ENCODE data around the gene SYT1. TPM values are rescaled to one million over a fixed set of nuclear protein-coding genes. Genes with fewer than 3 reads are reported as not detected.

SYT1 gene
- total and polyA plus RNA-seq, 2 donors (not counting 3 experiments of a cell fraction or from before 2014, with no cell fraction given) = 3.2 to 15.3 TPM

GRCh38 chr12:79274501-79275064 is 410.0 kb downstream of the SYT1 start:
- dilution Hi-C loops (cut with MboI; ENCODE audit: extremely low pct_ligation_motif_present, low sequenced_read_pairs) = no loop called here

More at GRCh38 chr12:79274501-79275064, 410.0 kb downstream of the SYT1 start:
- Histone ChIP-seq H3K4me3 (replicated peaks in 1 of 3; ENCODE audit: insufficient read depth in 1 of 3, low read depth in 1 of 3, low read length in 3 of 3) (no peak overlapping the region), H3K9me1 (replicated peaks; ENCODE audit: control insufficient read depth, extremely low read depth, insufficient read depth, low read length) (no peaks in the 10 kb centered on the region), H3K79me2 (ENCODE audit: control insufficient read depth, insufficient read depth, low read length) (no peaks in the 10 kb centered on the region), H3K4me2 (ENCODE audit: insufficient read depth, low read length) (no peak overlapping the region), H2AFZ (ENCODE audit: low read depth, low read length) (no peak overlapping the region), H3K9me3 (replicated peaks; ENCODE audit: control insufficient read depth, insufficient read depth, low read length) (no peaks in the 10 kb centered on the region), H4K20me1 (replicated peaks; ENCODE audit: control insufficient read depth, extremely low read depth, insufficient read depth, low read length) (no peaks in the 10 kb centered on the region), H3K27ac (ENCODE audit: insufficient read depth, low read depth, low read length) (no peak overlapping the region), H3K36me3 (ENCODE audit: control insufficient read depth in 2 of 2, extremely low read depth in 1 of 2, insufficient read depth in 2 of 2, low read length in 2 of 2) (no peaks in the 10 kb centered on the region), H3K27me3 (ENCODE audit: control insufficient read depth in 2 of 2, insufficient read depth in 2 of 2, low read length in 2 of 2) (no peaks in the 10 kb centered on the region), H3K9ac (replicated peaks; ENCODE audit: extremely low read depth, insufficient read depth, low read length) (no peak overlapping the region), H3K4me1 (ENCODE audit: control insufficient read depth, extremely low read depth, insufficient read depth, low read length) (no peaks in the 10 kb centered on the region)
- POLR2A ChIA-PET = no interaction called here
- DNase-seq (ENCODE audit: low read depth, low spot score) (no peak), FAIRE-seq (no peak)
- intact Hi-C loops (cut with micrococcal nuclease) = no loop called here
- TF ChIP-seq JUN (IDR thresholded peaks at IDR 0.05; ENCODE audit: borderline replicate concordance, insufficient read depth, insufficient read length, low read depth) (no peak), POLR2A (IDR thresholded peaks at IDR 0.05; ENCODE audit: low read depth, low read length) (no peak), MAX (IDR thresholded peaks at IDR 0.05; ENCODE audit: insufficient read depth, insufficient read length) (no peak), EZH2 (IDR thresholded peaks at IDR 0.05; ENCODE audit: borderline replicate concordance, low read depth, low read length, severe bottlenecking) (no peak), GATA2 (IDR thresholded peaks at IDR 0.05; ENCODE audit: insufficient read depth, insufficient read length, low read depth, low read length) (no peak), MYC (IDR thresholded peaks at IDR 0.05; ENCODE audit: low read depth, low read length) (no peak), FOS (IDR thresholded peaks at IDR 0.05; ENCODE audit: borderline replicate concordance, insufficient read depth, low read length) (no peak), CTCF (IDR thresholded peaks at IDR 0.05; ENCODE audit: extremely low read depth in 1 of 2, insufficient read depth in 1 of 2, low read depth in 1 of 2, low read length in 2 of 2) (no peak), POLR2AphosphoS5 (IDR thresholded peaks at IDR 0.05; ENCODE audit: insufficient read depth, low read depth, low read length) (no peak)
- BruUV-seq (replicated peaks) = no TSS peak
- CTCF ChIA-PET = no interaction called here

All from endothelial cell of umbilical vein (primary cell).